NK-92 (cell line): ENCODE measurements around the gene ICOSLG.
"Not testable (repeated sequence)": the region's sequence is repeated elsewhere in the genome, so short reads cannot be mapped to it uniquely, and the experiment has no call there.

Source experiments
- DNase-seq: peaks from one replicate; lab custom pipeline; 2025; ENCODE audit not compliant: unreplicated experiment; lab: John Stamatoyannopoulos, UW

ICOSLG gene, protein sequence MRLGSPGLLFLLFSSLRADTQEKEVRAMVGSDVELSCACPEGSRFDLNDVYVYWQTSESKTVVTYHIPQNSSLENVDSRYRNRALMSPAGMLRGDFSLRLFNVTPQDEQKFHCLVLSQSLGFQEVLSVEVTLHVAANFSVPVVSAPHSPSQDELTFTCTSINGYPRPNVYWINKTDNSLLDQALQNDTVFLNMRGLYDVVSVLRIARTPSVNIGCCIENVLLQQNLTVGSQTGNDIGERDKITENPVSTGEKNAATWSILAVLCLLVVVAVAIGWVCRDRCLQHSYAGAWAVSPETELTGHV

DNA sequence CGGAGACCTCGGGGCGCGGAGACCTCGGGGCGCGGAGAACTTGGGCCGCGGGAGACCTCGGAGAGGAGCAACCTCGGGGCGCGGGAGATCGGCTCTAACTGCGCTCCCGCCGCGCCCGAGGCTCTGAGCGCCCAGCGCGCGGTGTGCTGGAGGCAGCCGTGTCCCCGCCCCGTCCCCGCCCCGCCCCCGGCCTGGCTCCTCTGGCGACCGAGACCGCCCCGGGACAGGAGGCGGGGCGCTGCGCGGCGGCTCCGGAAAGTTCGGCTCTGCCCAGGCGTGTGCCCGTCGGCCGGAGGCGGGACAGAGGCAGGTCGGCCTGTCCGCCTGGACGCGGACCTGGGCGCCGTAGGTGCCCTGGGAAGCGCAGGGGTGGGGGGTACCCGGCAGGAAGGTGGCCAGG is at the start of gene ICOSLG:
TSS of gene ICOSLG (minus strand) at position 102 of the 400 bp plus-strand sequence. CDS start 126 bp downstream, outside the sequence.
- DNase-seq = not testable (repeated sequence)

DNA sequence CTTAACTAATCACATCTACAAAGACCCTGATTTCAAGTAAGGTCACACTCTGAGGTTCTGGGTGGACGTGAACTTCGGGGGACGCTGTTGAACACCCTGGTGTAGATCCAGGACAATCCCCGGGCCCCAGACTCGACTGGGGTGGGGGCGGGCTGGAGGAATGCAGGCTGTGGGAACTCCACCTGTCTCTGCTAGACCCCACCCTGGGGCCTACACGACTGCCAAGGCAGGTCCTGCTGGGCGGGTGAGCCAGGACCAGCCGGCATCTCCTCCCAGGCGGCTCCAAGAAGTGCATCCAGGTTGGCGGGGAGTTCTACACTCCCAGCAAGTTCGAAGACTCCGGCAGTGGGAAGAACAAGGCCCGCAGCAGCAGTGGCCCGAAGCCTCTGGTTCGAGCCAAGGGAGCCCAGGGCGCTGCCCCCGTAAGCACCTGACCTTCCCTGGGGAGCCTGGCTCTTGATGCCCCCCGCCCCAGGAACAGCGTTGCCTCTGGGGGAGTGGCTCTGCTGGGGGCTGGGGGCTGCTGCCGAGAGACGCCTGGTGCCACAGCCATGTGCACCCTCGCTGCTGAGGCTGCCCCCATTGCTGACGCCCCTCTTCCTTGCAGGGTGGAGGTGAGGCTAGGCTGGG is 48.8 kb upstream of the ICOSLG start:
- no peak for DNase-seq

DNA sequence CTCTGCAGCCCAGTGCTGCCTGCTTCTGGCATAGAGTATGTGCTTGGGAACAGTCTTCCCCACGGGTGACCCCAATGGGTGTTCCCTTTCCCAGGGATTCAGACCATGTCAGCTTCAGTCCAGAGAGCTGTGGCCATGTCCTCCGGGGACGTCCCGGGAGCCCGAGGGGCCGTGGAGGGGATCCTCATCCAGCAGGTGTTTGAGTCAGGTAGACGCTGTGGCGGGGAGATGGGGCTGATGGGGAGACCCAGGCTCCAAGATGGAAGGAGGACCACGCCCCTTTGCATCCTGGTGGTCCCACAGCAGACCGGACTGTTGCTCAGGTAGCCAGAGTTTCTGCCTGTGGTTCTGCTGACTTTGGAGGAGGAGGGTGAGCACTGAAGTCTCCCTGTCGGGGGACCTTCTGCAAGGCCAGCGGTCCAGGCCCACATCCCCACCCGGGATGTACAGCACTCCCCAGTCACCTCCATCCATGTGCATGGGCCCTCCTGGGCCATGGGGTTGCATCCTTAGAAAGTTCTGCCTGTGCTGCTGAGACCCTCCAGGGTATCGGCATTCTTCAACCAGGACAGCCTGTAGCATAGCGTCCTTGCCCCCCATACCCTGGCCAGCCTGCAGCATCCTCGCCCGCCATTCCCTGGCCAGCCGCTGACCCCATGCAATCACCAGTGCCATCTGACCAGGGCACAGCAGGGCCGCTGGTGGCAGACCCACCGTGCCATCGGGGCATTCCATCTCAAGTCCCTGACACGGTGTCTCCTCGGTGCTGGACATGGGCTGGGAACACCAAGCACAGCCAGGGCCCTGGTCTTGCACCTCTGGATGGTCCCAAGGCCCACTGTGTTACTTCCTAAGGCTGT is 47.7 kb upstream of the ICOSLG start:
- DNase-seq = no peak

DNA sequence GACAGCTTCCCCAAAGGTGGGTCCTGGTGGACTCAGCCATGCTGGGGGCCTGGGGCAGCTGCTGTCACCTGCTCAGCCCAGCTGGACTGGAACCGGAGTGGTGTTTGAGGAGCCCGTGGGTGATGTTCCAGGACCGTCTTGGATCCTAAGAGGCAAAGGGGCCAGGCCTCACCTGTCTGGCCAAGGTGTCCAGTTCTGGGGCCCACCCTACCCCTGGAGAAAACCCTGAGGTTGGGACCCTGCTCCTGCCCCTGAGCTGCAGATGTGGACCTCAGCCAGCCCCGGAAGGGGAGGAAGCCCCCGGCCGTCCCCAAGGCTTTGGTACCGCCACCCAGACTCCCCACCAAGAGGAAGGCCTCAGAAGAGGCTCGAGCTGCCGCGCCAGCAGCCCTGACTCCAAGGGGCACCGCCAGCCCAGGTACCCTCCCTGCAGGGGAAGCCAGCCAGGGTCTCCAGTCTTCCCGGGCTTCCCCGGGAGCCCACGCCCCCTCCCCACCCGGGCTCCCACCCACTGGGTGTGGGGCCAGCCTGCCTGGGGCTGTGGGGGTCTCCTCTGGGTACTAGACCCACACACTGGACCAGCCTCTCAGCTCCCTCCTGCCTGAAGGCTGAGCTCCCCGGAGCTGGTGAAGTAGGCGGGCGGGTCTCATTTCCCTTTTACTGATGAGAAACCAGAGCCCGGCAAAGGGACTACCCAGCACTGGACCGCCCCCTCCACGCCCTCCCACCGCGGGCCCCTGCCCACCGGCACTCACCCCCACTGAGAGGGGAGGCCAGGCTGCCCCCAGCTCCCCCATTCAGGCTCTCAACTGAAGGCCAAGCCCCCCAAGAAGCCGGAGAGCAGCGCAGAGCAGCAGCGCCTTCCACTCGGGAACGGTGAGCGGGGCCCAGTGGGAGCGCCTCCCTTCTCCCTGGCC is 46.2 kb upstream of the ICOSLG start:
- DNase-seq = no peak

DNA sequence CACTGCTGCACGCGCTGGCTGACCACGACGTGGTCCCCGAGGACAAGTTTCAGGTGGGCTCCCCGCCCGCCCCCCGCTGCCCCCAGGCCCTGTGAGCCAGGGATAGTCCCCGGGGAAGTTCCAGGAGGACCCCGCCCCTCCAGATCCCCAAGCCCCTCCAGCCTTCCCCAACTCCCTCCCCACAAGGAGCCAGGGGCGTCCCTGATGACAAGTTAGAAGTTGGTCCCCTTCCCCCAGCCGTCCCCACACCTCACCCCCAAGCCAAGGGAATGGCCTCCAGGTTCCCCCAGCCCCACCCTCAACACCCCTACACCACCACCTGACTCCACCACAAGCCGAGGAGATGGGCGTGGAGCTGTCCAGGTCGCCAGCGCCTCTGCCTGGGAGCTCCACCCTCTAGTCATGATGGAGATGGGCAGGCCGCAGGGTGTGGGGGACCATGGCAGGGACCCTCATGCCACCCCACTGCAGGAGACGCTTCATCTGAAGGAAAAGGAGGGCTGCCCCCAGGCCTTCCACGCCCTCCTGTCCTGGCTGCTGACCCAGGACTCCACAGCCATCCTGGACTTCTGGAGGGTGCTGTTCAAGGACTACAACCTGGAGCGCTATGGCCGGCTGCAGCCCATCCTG is 45.5 kb upstream of the ICOSLG start:
- no peak for DNase-seq

DNA sequence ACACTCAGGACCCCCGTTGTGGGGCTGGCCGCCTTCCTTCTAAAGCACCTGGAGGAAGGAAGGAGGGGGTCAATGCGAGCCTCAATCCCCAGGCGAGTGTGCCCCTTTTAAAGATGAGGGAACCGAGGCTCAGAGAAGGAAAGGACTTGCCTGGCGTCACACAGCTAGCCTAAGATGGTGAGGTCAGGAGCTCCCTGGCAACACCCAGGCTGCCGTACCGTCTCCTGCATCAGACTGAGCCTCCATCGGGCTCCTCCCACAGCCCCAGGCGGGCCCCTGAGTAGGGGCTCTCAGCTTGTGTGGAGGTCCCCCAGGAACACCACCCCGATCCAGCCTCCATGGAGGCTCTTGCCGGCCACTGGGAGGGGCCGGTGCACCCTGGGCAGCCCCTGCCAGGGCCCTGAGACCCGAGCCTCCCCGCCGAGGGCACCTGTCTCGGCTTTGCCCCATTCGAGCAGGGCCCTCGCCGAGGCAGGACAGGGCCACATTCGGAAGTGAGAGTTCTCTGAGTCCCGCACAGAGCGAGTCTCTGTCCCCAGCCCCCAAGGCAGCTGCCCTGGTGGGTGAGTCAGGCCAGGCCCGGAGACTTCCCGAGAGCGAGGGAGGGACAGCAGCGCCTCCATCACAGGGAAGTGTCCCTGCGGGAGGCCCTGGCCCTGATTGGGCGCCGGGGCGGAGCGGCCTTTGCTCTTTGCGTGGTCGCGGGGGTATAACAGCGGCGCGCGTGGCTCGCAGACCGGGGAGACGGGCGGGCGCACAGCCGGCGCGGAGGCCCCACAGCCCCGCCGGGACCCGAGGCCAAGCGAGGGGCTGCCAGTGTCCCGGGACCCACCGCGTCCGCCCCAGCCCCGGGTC is 44.6 kb upstream of the ICOSLG start, which contains the start of gene AIRE:
TSS of gene AIRE (plus strand) at position 739 of the 855 bp plus-strand sequence. CDS start 131 bp downstream, outside the sequence.
- no peak for DNase-seq

DNA sequence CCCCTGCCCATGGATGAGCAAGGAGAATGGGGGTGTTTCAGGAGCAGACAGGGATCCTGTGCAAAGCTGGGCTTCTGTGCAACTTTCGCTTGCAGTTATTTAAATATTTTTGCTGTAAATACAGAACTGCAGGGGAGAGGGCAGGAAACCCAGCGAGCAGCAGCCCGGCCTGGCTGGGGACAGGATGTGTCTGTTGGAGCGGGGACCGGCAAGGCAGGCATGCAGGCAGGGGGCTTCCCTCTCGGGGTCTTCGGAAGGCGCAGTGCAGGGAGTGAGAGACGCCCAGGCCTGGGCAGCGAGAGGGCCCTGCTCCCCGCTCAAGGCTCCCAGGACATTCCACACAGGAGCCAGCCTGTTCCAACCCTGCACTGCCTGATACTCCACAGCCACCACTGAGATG is 43.2 kb upstream of the ICOSLG start:
- no peak for DNase-seq

DNA sequence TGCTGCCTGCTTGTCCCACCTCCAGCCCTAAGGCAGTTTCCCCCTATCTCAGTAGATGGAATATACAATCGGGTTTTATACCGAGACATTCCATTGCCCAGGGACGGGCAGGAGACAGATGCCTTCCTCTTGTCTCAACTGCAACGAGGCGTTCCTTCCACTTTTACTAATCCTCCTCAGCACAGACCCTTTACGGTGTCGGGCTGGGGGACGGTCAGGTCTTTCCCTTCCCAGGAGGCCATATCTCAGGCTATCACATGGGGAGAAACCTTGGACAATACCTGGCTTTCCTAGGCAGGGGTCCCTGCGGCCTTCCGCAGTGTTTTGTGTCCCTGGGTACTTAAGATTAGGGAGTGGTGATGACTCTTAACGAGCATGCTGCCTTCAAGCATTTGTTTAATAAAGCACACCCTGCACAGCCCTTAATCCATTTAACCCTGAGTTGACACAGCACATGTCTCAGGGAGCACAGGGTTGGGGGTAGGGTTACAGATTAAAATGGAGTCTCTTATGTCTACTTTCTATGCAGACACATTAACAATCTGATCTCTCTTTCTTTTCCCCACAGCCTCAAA is 42.6 kb upstream of the ICOSLG start:
- DNase-seq = not testable (repeated sequence)

DNA sequence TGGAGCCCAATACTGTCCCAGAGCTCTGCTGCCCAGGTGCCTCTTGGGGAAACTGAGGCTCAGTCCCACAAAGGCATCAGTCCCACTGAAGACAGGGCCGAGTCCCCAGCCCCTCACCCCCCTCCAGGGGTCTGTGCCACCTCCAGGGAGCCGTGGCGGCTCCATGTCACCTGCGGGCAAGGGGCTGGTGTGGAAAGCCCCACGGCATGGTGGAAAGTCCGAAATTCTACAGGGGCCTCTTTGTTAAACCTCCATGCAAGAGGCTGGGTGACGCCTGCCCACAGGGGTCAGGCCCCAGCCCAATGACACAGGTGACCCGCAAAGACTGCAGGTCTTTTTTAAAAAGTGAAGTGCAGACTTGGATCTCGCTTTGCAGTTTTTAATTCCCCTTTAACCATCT is 41.6 kb upstream of the ICOSLG start:
- no peak for DNase-seq

DNA sequence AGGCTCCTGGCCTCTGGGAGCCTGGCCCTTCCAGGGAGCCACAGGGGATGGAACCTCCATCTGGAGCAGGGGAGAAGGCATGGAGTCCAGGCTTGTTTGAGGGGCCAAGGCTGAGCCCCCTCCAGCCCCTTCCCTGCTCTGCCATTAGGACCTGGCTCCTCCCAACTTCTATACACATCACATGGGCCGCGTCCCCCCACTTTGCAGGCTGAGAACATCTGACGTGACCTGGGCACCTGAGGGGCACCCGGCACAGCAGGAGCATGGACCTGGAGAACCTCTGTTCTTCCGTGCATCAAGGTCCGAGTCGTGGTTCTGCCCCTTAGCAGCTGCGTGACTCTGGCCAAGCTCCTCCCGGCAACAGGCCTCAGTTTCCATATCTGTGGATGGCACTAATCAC is 41.1 kb upstream of the ICOSLG start:
- DNase-seq = no peak

DNA sequence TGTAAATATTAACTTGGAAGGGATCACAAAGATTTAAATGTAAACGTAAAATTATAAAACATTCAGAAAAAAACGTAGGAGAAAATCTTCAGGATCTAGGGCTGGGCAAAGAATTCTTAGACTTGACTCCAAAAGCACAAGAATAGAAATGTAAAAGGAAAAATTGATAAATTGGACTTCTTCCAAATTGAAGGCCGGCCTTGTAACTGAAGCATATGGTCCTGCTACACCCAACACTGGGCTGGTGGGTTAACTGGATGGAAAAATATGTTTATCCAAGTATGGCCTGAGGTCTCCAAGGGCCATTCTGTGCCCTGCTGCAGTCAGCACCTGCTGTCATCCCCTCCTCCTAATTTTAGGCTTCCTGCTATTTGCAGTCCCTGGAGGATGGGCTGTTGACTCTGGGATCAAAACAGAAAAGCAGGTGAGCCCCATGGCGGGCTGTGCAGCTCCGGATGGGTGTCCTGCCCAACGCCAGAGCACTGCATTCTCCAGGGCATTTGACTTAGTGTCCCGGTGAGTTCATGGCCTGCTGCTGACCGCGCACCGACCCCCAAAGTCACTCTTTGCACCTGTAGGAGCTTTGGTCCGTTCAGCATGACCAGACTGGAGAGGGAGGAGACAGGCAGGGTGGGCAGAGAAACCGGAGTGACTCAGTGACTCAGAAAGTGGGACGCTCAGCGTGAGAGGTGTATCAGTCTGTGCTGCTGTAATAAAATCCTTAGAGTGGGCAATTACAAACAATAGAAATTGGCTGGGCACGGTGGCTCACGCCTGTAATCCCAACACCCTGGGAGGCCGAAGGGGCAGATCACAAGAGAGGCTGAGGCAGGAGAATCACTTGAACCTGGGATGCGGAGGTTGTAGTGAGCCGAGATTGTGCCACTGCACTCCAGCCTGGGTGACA is 38.9 kb upstream of the ICOSLG start:
- DNase-seq = no peak

DNA sequence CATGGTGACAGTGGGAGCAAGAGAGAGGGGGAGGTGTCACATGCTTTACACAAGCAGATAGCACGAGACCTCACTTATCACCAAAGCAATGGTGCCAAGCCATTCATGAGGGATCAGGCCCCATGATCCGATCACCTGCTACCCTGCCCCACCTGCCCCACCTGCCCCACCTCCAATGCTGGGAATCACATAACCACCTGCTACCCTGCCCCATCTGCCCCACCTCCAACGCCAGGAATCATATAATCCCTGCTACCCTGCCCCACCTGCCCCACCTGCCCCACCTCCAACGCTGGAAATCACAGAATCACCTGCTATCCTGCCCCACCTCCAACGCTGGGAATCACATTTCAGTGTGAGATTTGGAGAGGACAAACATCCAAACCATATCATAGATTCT is 34.3 kb upstream of the ICOSLG start:
- no peak for DNase-seq

DNA sequence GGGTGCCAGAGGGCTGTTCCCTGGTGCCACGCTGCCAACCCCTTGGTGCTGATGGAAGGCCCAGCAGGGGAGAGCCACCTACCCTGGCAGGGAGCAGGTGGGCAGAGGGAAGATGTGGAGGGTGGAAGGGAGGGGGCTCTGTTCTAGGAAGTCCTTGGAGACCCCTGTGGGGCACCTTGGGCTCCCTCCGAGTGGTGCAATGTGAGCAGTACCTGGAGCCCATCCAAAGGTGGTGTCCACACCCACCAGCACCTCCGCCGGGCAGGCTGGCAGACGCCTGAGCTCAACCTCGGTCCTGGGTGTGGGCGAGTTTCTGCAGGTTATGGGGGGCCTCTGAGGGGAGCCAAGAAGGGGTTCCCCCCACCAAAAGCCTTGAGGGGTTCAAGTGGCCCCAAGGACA is 32.3 kb upstream of the ICOSLG start:
- DNase-seq = no peak

DNA sequence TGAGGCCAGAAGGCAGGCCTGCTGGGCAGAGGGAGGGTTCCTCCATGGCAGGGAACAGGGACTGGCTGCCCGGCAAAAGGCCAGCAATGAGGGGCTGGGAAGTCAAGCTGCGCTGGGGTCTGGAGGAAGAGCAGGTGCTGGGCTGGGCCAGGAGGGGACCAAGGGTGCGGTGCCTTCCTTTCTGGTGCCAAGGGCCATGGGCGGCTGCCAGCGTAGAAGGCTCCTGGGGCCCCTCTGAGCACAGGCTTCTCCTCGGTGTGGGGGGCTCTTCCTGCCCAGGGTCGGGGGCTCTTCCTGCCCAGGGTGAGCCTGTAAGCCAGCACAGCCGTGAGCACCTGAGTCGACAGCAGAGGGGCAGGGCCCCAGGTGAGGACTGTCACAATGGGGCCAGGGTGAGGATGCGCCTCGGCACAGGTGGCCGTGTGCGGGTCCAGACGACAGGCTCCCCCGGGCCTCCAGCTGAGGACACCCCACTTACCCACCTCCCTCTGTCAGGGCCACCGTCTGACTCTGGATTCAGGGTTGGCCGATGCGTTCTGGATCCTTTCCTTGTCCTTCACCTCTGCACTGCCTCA is 31.6 kb upstream of the ICOSLG start:
- no peak for DNase-seq

DNA sequence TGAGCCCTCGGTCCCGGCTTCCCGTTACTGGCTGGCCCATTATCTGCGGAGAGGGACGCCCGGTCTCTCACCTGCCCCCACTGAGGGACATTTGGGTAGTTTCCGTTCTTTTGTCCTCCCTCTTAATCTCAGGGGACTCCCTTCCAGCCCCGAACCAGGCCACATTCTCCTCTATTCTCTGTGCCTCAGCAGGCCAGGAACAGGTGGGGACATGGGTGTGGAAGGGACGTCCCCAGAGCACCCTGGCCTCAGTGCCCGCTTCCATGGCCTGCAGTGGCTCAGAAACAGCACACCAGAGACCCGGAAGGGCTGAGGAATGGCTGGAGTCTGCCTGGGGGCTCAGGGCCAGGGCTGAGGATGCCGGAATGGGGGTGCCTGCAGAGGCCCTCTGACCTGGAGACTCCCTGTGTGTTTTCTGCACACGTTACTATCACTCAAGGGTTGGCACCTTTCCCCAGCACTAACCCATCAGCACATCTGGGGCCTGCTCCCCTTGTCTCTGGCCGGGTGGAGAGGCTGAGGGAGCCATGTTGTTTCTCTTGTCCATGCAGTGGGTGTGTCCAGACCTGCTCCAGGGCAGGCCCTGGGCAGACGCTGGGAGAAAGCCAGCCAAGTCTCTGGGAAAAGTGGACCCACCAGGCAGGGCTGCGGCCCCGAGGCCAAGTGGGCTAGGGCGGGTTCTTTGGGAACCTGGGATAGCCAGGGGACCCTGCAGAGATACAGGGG is 31.0 kb upstream of the ICOSLG start:
- DNase-seq = no peak

DNA sequence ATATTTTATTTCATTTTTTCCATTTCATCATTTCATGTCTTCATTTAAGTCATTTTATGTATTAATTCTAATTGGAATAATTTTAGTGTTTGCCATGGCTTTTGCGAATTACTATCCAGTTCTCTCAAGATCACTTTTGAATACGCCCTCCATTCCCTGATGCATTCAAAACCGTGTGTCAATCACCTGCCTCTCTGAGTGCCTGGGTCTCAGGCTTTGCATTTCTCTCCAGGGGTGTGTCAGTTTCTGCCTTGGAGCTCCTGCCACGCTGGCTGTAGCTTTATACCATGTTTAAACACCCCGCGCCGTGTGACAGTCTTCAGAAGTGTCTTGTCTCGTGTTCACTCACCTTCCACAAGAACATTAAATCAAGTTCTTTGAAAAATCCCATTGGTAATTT is 28.3 kb upstream of the ICOSLG start:
- DNase-seq = no peak

DNA sequence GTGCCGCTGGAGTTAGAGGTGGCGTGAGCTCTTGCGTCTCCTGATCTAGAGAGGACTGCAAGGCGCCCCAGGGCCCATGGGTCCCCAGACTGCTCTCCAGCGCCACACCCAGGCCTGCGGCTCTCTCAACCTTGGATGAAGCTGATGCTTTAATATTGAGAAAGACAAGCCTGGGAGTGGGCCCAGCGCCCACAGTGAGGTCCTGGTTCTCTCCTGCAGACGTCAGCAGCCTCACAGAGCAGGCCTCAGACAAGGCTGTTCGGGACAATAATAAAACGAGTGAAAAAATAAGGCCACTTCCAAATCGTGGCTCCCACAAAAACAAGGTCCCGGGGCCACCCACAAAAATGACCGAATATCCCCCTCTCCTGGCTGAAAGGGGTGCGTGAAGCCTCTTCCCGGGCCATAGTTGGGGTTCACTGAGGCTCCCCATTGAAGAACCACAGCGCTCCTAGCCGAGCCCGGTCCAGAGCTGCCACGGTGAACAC is 27.0 kb upstream of the ICOSLG start:
- DNase-seq = no peak
